ENCODE measurements around the gene SRD5A3.

- TF ChIP-seq CTCF (IDR thresholded peaks at IDR 0.05; ENCODE audit: low read depth, low read length, poor library complexity, severe bottlenecking) (no peak), EZH2phosphoT487 (IDR thresholded peaks at IDR 0.05; ENCODE audit: borderline replicate concordance, low read length) (no peak)
Observed at GRCh38 chr4:55396308-55397125, 50.5 kb downstream of the SRD5A3 start.

Measured in DOHH2 (cell line).